ENCODE measurements around the gene COL8A1. TPM values are rescaled to one million over a fixed set of nuclear protein-coding genes. Genes with fewer than 3 reads are reported as not detected.

Gene COL8A1
- total RNA-seq, 1 experiment from 2014 or later, result 8.1 TPM

- no peaks in the 10 kb centered on the region for H3K79me2 ChIP-seq (ENCODE audit: low read depth)
- CTCF ChIA-PET, result no interaction called here
- no peak for DNase-seq
- H3K9me2 ChIP-seq (ENCODE audit: insufficient read depth), result peaks cover 7% of the 10 kb centered on the region; the same call in 1 of the 2 replicates
- BruUV-seq (replicated peaks), result no TSS peak
- POLR2A ChIA-PET (ENCODE audit: unreplicated experiment), result no interaction called here
- no peaks in the 10 kb centered on the region for H4K20me1 ChIP-seq (ENCODE audit: insufficient read depth)
- H3K4me3 ChIP-seq, result no peak overlapping the region
- H3F3A ChIP-seq (ENCODE audit: insufficient read depth, low read depth), result no peaks in the 10 kb centered on the region
- TF ChIP-seq CTCF (conservative IDR thresholded peaks at IDR 0.05), result no peak
- no peak for TF ChIP-seq EZH2 (IDR thresholded peaks at IDR 0.05; ENCODE audit: low read depth)
- no peak overlapping the region for H3K27ac ChIP-seq
- no peaks in the 10 kb centered on the region for H3K36me3 ChIP-seq (ENCODE audit: low read depth)
- no peaks in the 10 kb centered on the region for H3K27me3 ChIP-seq (ENCODE audit: insufficient read depth, low read depth)
- no peaks in the 10 kb centered on the region for H3K4me1 ChIP-seq (replicated peaks; ENCODE audit: insufficient read depth)
- intact Hi-C loops (cut with micrococcal nuclease; ENCODE audit: unreplicated experiment), result no loop called here
- H2AFZ ChIP-seq, result no peak overlapping the region
- no peaks in the 10 kb centered on the region for H3K9me3 ChIP-seq (ENCODE audit: insufficient read depth, low read depth)
- no peak overlapping the region for H3K4me2 ChIP-seq
These were observed 128.9 kb downstream of the COL8A1 start for GRCh38 chr3:99767291-99767690.

GRCh38 chr3:99768126-99768525 lies 129.7 kb downstream of the COL8A1 start:
- H2AFZ ChIP-seq, result no peak overlapping the region
- ChIA-PET POLR2A (ENCODE audit: unreplicated experiment) (interaction anchor here (0.6 kb wide), 2 partner anchors 11 to 1342 kb away, joined by 3 to 4 read pairs; no protein-coding TSS in a partner anchor), CTCF (no interaction called here)
- no peak for TF ChIP-seq EZH2 (IDR thresholded peaks at IDR 0.05; ENCODE audit: low read depth)
- TF ChIP-seq CTCF (conservative IDR thresholded peaks at IDR 0.05), result no peak
- no peaks in the 10 kb centered on the region for H3K4me1 ChIP-seq (replicated peaks; ENCODE audit: insufficient read depth)
- H3K9me2 ChIP-seq (ENCODE audit: insufficient read depth), result peaks cover 7% of the 10 kb centered on the region; the same call in 1 of the 2 replicates
- intact Hi-C loops (cut with micrococcal nuclease; ENCODE audit: unreplicated experiment), result no loop called here
- H3K27me3 ChIP-seq (ENCODE audit: insufficient read depth, low read depth), result no peaks in the 10 kb centered on the region
- H4K20me1 ChIP-seq (ENCODE audit: insufficient read depth), result no peaks in the 10 kb centered on the region
- no peak overlapping the region for H3K4me3 ChIP-seq
- BruUV-seq (replicated peaks), result no TSS peak
- H3K4me2 ChIP-seq, result no peak overlapping the region
- no peak for DNase-seq
- H3F3A ChIP-seq (ENCODE audit: insufficient read depth, low read depth), result no peaks in the 10 kb centered on the region
- no peak overlapping the region for H3K27ac ChIP-seq
- H3K9me3 ChIP-seq (ENCODE audit: insufficient read depth, low read depth), result no peaks in the 10 kb centered on the region
- H3K36me3 ChIP-seq (ENCODE audit: low read depth), result no peaks in the 10 kb centered on the region
- no peaks in the 10 kb centered on the region for H3K79me2 ChIP-seq (ENCODE audit: low read depth)

- Histone ChIP-seq H2AFZ (no peak overlapping the region), H3K27ac (no peak overlapping the region), H3K4me1 (replicated peaks; ENCODE audit: insufficient read depth) (no peaks in the 10 kb centered on the region), H3K9me3 (ENCODE audit: insufficient read depth, low read depth) (no peaks in the 10 kb centered on the region), H3K79me2 (ENCODE audit: low read depth) (no peaks in the 10 kb centered on the region), H3K4me2 (no peak overlapping the region), H3K4me3 (no peak overlapping the region), H3K9me2 (ENCODE audit: insufficient read depth) (peaks cover 6% of the 10 kb centered on the region; the same call in 1 of the 2 replicates), H4K20me1 (ENCODE audit: insufficient read depth) (no peaks in the 10 kb centered on the region), H3F3A (ENCODE audit: insufficient read depth, low read depth) (no peaks in the 10 kb centered on the region), H3K27me3 (ENCODE audit: insufficient read depth, low read depth) (no peaks in the 10 kb centered on the region), H3K36me3 (ENCODE audit: low read depth) (no peaks in the 10 kb centered on the region)
- no peak for DNase-seq
- BruUV-seq (replicated peaks), result no TSS peak
- intact Hi-C loops (cut with micrococcal nuclease; ENCODE audit: unreplicated experiment), result no loop called here
- CTCF ChIA-PET, result no interaction called here
- no peak for TF ChIP-seq CTCF (conservative IDR thresholded peaks at IDR 0.05)
- POLR2A ChIA-PET (ENCODE audit: unreplicated experiment), result interaction anchor here (0.6 kb wide), 1 partner anchor 1343 kb away, joined by 3 read pairs; no protein-coding TSS in a partner anchor
These were observed 130.6 kb downstream of the COL8A1 start for GRCh38 chr3:99768808-99769501.

Data from PC-9 (cell line).